Measurements from ENCODE around the gene SLC35G1. TPM values are rescaled to one million over a fixed set of nuclear protein-coding genes. Genes with fewer than 3 reads are reported as not detected.

Gene SLC35G1
- total RNA-seq, 2 donors from 2014 or later: 2.0 to 3.8 TPM

DNA sequence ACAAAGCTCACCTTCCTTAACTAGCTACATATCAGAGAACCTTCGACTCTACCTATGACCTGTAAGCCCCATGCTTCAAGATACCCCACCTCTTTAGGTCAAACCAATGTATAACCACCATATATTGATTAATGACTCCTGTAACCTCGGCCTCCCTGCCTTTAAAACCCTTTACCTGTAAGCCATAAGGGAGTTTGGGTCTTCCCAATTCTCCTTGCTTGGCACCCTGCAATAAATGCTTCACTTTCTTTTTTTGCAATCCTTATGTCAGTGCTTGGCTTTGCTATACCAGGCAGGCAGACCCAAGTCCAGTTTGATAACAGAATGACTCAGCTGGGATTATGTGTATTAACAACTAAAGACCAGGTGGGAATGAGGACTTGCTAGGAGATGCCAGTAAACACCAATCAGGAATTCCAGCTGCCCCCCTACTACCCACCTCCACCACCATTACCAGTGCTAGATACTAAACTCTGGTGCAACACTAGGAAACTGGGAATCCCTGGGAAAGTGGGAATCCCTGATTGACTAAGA is 22.0 kb upstream of the SLC35G1 start:
- peaks cover 32 to 48% of the 10 kb centered on the region in 2 donors for H3K27me3 Mint-ChIP-seq
- no peaks in the 10 kb centered on the region for H3K36me3 Mint-ChIP-seq
- no peak overlapping the region for H3K4me3 Mint-ChIP-seq
- ATAC-seq: no peak
- DNase-seq (ENCODE audit: low spot score): no peak
- no peaks in the 10 kb centered on the region for H3K4me1 Mint-ChIP-seq (ENCODE audit: low read depth in 2 of 2)
- no peak overlapping the region for H3K27ac Mint-ChIP-seq
- no peaks in the 10 kb centered on the region for H3K9me3 Mint-ChIP-seq

DNA sequence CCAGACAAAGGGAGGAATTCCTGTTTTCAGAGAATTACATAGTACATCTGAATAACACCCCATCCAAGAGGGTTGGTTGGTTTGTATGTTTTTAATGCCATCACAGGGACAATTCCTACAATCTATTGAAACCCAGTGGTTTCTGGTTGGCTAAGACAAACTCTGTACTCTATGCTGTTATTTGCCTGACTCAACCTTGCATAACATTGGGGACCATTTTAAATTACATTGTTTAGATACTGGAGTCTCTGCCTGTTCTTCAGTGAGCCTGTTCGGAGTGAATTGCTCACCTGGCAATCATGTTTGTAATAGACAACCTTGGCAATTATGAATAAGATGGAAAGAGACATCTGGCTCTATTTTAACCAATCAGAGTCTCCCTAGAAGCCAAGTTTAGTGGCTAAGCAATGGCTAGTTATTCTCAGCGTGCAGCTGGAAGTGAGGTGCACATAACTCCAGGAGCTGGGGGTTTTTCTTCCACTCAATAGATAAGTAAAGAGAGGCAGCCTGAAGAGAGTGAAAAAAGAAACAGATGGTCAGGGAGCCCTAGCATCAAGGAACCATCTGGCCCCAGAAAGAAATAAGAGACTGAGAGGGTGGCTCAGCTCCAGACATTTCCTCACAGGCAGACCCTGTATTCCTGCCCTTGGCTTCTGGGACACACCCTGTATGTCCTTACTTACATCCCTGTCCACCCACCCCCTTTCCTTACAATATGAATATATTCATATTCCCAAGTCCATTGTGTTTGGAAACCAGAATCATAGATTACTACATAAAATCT is 21.2 kb upstream of the SLC35G1 start:
- Mint-ChIP-seq H3K27ac (no peak overlapping the region), H3K4me3 (no peak overlapping the region), H3K4me1 (ENCODE audit: low read depth in 2 of 2) (no peaks in the 10 kb centered on the region), H3K36me3 (no peaks in the 10 kb centered on the region), H3K9me3 (no peaks in the 10 kb centered on the region), H3K27me3 (peaks cover 29 to 42% of the 10 kb centered on the region in 2 donors)
- no peak for ATAC-seq
- DNase-seq (ENCODE audit: low spot score): no peak

DNA sequence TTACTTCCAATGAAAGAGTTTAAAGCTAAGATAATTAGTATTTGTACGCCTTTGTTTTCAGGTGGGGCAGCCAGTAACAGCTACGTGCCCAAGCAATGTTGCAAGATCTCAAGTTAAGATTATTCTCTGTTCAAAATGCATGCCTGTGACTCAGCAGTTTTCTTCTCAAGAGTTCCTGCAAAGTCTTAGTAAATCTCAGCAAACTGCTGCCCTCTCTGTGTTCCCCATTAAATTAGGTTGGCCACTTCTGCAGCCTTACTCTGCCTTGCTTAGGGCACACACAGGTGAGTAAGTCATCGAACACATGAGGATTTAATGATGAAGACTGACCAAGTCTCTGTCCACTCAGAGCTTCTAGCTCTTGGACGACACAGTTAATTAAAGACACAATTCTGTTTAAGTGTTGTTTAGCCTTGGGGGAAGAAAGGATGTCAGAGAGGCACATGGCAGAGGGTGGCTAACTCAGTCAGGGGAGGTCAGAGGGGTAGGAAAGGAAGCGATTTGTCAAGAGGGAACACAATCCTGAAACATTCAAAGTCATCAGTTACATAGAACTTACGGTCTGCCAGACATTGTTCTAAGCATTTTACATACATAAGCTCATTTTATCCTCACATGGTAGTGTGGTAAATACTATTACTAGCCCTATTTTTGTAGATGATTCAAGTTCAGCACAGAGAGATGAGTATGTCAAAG is 20.2 kb upstream of the SLC35G1 start:
- Mint-ChIP-seq H3K9me3 (no peaks in the 10 kb centered on the region), H3K4me3 (no peak overlapping the region), H3K36me3 (no peaks in the 10 kb centered on the region), H3K27ac (no peak overlapping the region), H3K27me3 (peaks cover 25 to 44% of the 10 kb centered on the region in 2 donors), H3K4me1 (ENCODE audit: low read depth in 2 of 2) (no peaks in the 10 kb centered on the region)
- no peak for ATAC-seq
- DNase-seq (ENCODE audit: low spot score): no peak

DNA sequence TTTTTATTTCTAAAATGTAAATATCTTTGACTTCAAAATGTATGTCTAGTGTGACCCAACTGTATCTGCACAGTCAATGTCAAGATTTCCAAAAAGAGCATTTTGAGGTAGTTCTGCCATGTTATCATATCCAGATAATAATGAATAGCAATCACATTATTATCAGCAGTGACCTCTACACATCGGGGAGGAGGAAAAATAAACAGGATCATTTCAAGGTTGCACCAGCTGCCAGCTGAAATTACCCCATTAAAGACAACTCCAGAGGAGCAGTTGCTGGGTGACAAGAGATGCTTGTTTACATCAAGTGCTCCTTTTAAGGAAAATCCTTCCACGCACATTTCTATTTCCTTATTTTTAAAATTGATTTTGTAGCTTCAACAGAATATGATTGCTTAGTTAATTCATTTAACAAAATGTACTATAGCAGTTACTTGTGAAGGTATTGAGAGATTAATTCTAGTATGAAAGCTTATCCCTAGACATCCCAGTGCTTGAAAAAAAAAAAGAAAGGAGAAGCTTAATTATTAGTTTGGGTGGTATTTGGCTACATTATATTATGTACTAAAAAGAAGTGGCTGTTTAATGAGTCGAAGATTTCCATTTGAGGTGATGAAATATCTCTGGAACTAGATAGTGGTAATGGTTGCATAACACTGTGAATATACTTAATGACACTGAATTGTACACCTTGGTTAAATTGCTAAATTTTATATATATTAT is 19.3 kb upstream of the SLC35G1 start:
- Mint-ChIP-seq H3K27ac (no peak overlapping the region), H3K27me3 (peaks cover 28 to 50% of the 10 kb centered on the region in 2 donors), H3K9me3 (no peaks in the 10 kb centered on the region), H3K36me3 (no peaks in the 10 kb centered on the region), H3K4me3 (no peak overlapping the region), H3K4me1 (ENCODE audit: low read depth in 2 of 2) (no peaks in the 10 kb centered on the region)
- ATAC-seq (no peak), DNase-seq (ENCODE audit: low spot score) (no peak)

GRCh38 chr10:93875032-93875358 is 18.8 kb upstream of the SLC35G1 start:
- Mint-ChIP-seq H3K27ac (no peak overlapping the region), H3K4me3 (no peak overlapping the region), H3K9me3 (no peaks in the 10 kb centered on the region), H3K4me1 (ENCODE audit: low read depth in 2 of 2) (no peaks in the 10 kb centered on the region), H3K36me3 (no peaks in the 10 kb centered on the region), H3K27me3 (peaks cover 28 to 51% of the 10 kb centered on the region in 2 donors)
- ATAC-seq: no peak
- no peak for DNase-seq (ENCODE audit: low spot score)

- DNase-seq (ENCODE audit: low spot score) (no peak), ATAC-seq (no peak)
- Mint-ChIP-seq H3K9me3 (no peaks in the 10 kb centered on the region), H3K4me1 (ENCODE audit: low read depth in 2 of 2) (no peaks in the 10 kb centered on the region), H3K27me3 (peaks cover 28 to 55% of the 10 kb centered on the region in 2 donors), H3K27ac (no peak overlapping the region), H3K4me3 (no peak overlapping the region), H3K36me3 (no peaks in the 10 kb centered on the region)
Observed at GRCh38 chr10:93876381-93876780, 17.4 kb upstream of the SLC35G1 start.

GRCh38 chr10:93879273-93879672 is 14.5 kb upstream of the SLC35G1 start:
- no peak overlapping the region for H3K27ac Mint-ChIP-seq
- H3K4me3 Mint-ChIP-seq: no peak overlapping the region
- H3K27me3 Mint-ChIP-seq: peaks cover 33 to 56% of the 10 kb centered on the region in 2 donors
- no peaks in the 10 kb centered on the region for H3K4me1 Mint-ChIP-seq (ENCODE audit: low read depth in 2 of 2)
- H3K9me3 Mint-ChIP-seq: no peaks in the 10 kb centered on the region
- ATAC-seq (no peak), DNase-seq (ENCODE audit: low spot score) (no peak)
- H3K36me3 Mint-ChIP-seq: no peaks in the 10 kb centered on the region

GRCh38 chr10:93894516-93895378 is 969 bp downstream of the SLC35G1 start:
- peaks cover 7 to 14% of the 10 kb centered on the region in 2 donors for H3K27me3 Mint-ChIP-seq
- no peak for ATAC-seq
- H3K4me3 Mint-ChIP-seq: peak overlapping the region; percentile 68
- peaks cover 9 to 10% of the 10 kb centered on the region in 2 donors for H3K4me1 Mint-ChIP-seq (ENCODE audit: low read depth in 2 of 2)
- no peak for DNase-seq (ENCODE audit: low spot score)
- no peaks in the 10 kb centered on the region for H3K9me3 Mint-ChIP-seq
- no peak overlapping the region for H3K27ac Mint-ChIP-seq
- no peaks in the 10 kb centered on the region for H3K36me3 Mint-ChIP-seq

- Mint-ChIP-seq H3K4me1 (ENCODE audit: low read depth in 2 of 2) (peaks cover 9 to 10% of the 10 kb centered on the region in 2 donors), H3K36me3 (no peaks in the 10 kb centered on the region), H3K4me3 (no peak overlapping the region), H3K27ac (no peak overlapping the region), H3K9me3 (no peaks in the 10 kb centered on the region), H3K27me3 (peaks cover 0 to 8% of the 10 kb centered on the region in 2 donors)
- ATAC-seq (no peak), DNase-seq (ENCODE audit: low spot score) (no peak)
Observed at GRCh38 chr10:93897070-93897780, 3.4 kb downstream of the SLC35G1 start.

DNA sequence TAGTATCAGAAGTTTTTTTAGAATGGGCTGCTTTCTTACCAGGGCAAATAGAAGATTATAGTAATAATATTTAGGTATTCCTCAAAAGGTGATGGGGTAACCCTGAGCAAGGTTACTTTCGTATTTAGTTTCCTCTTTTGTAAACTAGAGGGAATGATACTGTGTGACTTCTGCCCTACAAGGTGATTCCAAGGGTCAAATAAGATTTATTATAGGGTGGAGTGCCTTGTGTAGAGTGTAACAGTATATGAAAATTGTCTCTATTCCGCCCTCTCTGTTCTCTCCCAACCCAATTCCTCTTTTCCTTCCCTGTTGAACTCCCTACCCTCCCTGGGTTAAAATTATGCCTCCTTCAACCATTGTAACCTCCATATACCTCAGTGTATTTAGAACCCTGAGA is 5.3 kb downstream of the SLC35G1 start:
- Mint-ChIP-seq H3K9me3 (no peaks in the 10 kb centered on the region), H3K4me1 (ENCODE audit: low read depth in 2 of 2) (peaks cover 0 to 8% of the 10 kb centered on the region in 2 donors)
- no peak for ATAC-seq

DNA sequence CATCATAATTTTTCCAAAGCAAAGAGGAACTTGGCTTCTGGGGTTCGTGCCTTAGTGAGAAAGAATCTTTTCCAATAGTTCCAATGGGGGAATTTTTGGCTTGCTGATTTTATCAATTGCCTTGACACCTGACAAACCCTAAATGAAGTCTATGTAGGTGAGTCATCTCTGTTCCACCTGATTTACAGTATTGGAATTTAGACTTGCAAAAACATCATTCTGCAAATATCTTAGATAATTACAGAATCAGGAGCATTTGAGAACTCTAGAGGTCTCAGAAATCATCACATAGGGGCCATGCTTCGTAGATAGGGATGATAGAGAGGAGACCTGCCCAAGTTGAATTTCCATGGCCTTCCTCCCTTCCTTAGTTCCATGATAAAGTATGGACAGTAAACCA is 9.3 kb downstream of the SLC35G1 start:
- Mint-ChIP-seq H3K27me3 (no peaks in the 10 kb centered on the region), H3K4me1 (ENCODE audit: low read depth in 2 of 2) (no peaks in the 10 kb centered on the region), H3K36me3 (no peaks in the 10 kb centered on the region), H3K9me3 (no peaks in the 10 kb centered on the region), H3K27ac (no peak overlapping the region), H3K4me3 (no peak overlapping the region)
- no peak for ATAC-seq
- DNase-seq (ENCODE audit: low spot score): no peak

More for the DNA sequence above, 5.3 kb downstream of the SLC35G1 start:
- H3K27ac Mint-ChIP-seq: no peak overlapping the region
- H3K27me3 Mint-ChIP-seq: peaks cover 0 to 2% of the 10 kb centered on the region in 2 donors
- H3K36me3 Mint-ChIP-seq: no peaks in the 10 kb centered on the region
- no peak for DNase-seq (ENCODE audit: low spot score)
- H3K4me3 Mint-ChIP-seq: no peak overlapping the region

- H3K9me3 Mint-ChIP-seq: no peaks in the 10 kb centered on the region
- DNase-seq (ENCODE audit: low spot score): no peak
- H3K36me3 Mint-ChIP-seq: no peaks in the 10 kb centered on the region
- H3K27ac Mint-ChIP-seq: no peak overlapping the region
- no peaks in the 10 kb centered on the region for H3K4me1 Mint-ChIP-seq (ENCODE audit: low read depth in 2 of 2)
- no peak for ATAC-seq
- no peak overlapping the region for H3K4me3 Mint-ChIP-seq
- H3K27me3 Mint-ChIP-seq: no peaks in the 10 kb centered on the region
Observed at GRCh38 chr10:93904901-93905300, 11.1 kb downstream of the SLC35G1 start.

GRCh38 chr10:93907059-93907458 is 13.3 kb downstream of the SLC35G1 start:
- no peaks in the 10 kb centered on the region for H3K9me3 Mint-ChIP-seq
- no peaks in the 10 kb centered on the region for H3K36me3 Mint-ChIP-seq
- no peak overlapping the region for H3K27ac Mint-ChIP-seq
- DNase-seq (ENCODE audit: low spot score) (no peak), ATAC-seq (no peak)
- H3K4me3 Mint-ChIP-seq: no peak overlapping the region
- H3K27me3 Mint-ChIP-seq: no peaks in the 10 kb centered on the region
- no peaks in the 10 kb centered on the region for H3K4me1 Mint-ChIP-seq (ENCODE audit: low read depth in 2 of 2)
